Cardiac fibroblast (primary cell): ENCODE measurements around the gene TRIM7.
"Not testable (repeated sequence)": the region's sequence is repeated elsewhere in the genome, so short reads cannot be mapped to it uniquely, and the experiment has no call there.

Source experiments
- DNase-seq, 2 donors: peaks; one replicate each; pipeline versions ENCODE4 v3.0.0 to v3.0.0-alpha.2; 2010; ENCODE audit warnings: low read depth in 2 of 2
- H3K4me3 ChIP-seq, 2 donors: replicated peaks in 1 of 2; 1 replicate in 1 of 2; 2 replicates in 1 of 2; pipeline ENCODE4 v1.5.1; 2011; ENCODE audit warnings: low read depth in 2 of 2, low read length in 2 of 2, mild to moderate bottlenecking in 2 of 2, moderate library complexity in 1 of 2
- TF ChIP-seq, protein P1 (sequence below): IDR thresholded peaks from one replicate; pipeline ENCODE4 v1.5.1; 2011; ENCODE audit warnings: low read depth, mild to moderate bottlenecking, low read length, inconsistent platforms

The TRIM7 gene

DNA sequence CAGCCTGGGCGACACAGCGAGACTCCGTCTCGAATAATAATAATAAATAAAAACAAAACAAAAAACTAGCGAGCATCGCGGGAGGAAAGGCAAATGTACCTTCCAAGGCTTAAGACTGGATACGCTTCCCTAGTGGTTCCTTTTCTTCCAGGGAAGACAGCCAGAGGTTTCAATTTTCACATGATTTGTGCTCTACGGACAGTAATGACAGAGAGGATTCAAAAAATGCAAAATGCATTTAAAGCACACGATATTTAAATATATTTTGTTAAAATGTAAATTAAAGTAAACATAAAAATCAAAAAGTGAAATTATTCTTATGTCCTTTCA is 13.8 kb upstream of the TRIM7 start:
- TF ChIP-seq, protein P1, sequence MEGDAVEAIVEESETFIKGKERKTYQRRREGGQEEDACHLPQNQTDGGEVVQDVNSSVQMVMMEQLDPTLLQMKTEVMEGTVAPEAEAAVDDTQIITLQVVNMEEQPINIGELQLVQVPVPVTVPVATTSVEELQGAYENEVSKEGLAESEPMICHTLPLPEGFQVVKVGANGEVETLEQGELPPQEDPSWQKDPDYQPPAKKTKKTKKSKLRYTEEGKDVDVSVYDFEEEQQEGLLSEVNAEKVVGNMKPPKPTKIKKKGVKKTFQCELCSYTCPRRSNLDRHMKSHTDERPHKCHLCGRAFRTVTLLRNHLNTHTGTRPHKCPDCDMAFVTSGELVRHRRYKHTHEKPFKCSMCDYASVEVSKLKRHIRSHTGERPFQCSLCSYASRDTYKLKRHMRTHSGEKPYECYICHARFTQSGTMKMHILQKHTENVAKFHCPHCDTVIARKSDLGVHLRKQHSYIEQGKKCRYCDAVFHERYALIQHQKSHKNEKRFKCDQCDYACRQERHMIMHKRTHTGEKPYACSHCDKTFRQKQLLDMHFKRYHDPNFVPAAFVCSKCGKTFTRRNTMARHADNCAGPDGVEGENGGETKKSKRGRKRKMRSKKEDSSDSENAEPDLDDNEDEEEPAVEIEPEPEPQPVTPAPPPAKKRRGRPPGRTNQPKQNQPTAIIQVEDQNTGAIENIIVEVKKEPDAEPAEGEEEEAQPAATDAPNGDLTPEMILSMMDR: no peak
- peak in 1 of 2 donors; percentile 38 for DNase-seq
- peak overlapping the region; percentile 21 to 33 for H3K4me3 ChIP-seq

DNA sequence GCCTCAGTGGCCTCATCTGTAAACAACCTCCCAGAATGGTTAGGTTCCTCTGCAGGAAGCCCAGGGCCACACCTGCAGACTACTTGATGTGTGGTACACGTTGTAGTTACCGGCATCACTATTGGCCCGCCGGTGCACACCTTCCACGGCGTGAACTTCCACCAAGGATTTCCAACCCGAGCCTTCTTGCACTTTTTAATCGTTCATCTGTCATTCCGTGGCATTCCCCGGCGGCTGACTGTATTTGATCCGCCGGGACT is 12.7 kb upstream of the TRIM7 start:
- H3K4me3 ChIP-seq: peak overlapping the region; percentile 39 to 46
- TF ChIP-seq, protein P1: no peak
- no peak for DNase-seq

DNA sequence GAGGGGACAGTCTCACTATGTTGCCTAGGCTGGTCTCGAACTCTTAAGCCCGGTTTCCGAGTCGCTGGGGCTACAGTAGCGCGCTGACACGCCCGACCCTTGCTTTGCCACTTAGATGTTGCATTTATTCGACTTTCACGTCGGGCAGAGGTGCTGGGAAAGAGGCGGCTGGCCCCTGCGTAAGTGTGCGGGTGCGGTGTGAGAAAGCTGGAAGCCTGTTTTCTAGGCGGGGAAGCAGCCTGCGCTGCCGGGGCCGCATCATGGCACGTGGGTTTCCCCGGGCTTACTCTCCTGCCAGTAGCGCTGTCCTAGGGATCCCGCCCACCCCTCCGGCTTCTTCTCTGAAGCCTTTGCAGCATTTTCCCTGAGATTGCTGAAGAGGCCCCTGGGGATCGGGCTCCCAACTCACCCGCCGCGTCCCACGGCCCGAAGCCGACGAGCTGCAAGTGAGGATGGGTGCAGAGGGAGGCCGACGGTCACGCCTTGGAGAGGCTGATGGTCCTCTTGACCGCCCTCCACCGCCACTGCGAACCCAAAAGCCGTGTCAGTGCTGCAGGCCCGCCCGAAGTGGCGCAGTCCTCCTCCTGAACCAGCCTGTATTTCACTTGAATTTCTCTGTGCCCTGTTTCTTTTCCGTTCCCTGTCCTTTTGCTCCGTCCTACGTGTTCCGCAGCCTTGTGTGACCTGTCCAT is 12.3 kb upstream of the TRIM7 start:
- TF ChIP-seq, protein P1: no peak
- peak overlapping the region; percentile 39 to 46 for H3K4me3 ChIP-seq
- peak; percentile 56 to 62 for DNase-seq

DNA sequence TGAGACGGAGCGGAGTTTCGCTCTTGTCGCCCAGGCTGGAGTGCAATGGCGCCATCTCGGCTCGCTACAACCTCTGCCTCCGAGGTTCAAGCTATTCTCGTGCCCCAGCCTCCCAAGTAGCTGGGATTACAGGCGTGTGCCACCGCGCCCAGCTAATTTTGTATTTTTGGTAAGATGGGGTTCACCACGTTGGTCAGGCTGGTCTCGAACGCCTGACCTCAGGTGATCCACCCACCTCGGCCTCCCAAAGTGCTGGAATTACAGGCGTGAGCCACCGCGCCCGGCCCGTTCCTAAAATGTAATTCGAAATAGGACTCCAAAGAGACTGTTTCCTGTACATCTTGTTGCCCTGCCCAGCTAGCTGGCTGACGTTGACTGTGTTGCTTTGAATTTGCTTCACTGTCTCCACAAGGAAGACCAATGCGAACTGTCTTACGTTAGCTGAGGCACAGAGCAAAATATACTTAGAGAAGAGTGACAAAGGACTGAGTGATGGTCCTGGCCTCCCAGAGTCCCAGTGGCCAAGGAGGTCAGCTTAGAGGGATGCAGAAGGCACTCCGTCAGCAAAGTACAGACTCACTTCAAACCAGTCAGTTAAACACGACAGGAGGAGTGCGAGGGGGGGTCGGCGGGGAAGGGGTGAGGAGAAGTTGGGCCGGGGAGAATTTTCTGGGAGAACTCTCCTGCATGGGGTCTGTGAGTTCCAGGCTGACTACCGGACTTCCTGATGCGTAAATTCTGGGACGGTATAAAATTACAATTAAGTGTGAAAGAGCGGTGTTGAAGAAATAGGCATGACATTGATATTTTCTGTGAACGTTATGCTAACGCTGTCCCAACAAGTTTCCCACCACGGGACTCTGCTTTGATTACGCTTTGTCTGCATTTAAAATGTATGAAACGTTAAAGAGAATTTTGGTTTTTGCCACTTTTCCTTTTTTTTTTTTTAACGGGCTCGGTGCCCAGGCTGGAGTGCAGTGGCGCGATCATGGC is 11.3 kb upstream of the TRIM7 start:
- TF ChIP-seq, protein P1: no peak
- no peak for DNase-seq
- H3K4me3 ChIP-seq: peak overlapping the region; percentile 8 to 21

DNA sequence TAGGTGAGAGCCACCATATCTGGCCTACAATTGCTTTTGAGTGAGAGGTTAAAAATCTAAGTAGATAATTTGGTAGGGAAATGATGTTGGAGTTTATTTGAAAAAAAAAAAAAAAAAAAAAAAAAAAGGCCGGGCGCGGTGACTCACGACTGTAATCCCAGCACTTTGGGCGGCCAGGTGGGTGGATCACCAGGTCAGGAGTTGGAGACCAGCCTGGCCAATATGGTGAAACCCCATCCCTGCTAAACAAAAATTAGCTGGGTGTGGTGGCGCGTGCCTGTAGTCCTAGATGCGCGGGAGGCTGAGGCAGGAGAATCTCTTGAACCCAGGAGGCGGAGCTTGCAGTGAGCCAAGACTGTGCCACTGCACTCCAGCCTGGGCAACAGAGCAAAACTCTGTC is 9.3 kb upstream of the TRIM7 start:
- not testable (repeated sequence) for DNase-seq

DNA sequence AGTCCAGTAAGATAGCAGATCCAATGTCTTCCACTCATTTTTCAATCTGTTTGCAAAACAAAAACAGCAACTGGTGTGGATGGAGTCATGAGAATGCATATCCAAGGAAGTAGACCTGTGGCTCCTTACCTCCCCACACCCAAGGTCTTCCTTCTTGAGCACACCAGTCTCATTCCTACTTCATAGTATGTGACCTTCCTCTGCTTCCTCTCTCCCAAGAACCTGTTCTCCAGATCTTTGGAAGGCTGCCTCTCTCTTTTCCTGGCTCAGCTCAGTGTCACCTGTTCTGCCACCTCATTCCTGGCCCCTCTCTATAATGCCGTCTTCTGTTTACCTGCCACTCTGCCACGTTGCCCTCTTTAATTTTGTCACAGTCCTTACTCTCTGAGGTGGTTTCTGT is 7.9 kb upstream of the TRIM7 start:
- no peak overlapping the region for H3K4me3 ChIP-seq
- DNase-seq: no peak
- TF ChIP-seq, protein P1: no peak

More for the DNA sequence above, 9.3 kb upstream of the TRIM7 start:
- not testable (repeated sequence) for H3K4me3 ChIP-seq

DNA sequence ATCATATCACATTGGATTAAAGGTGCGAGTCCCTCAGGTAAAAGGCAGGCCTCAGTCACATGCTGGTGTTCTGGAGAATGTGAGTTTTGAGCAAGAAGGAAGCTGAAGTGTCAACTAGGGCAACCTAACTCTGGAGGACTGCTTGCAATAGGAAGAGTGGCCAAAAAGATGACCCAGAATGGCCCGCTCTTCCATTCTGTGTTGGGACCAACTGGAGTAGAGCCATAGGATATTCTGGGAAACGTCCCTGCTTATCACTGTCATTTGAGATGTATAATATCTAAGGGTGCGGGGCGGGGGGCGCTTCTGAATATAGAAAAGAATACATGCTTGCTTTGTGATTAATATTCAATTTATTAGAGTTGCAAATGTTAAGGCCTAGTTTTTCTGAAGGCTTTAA is 7.1 kb upstream of the TRIM7 start:
- DNase-seq: no peak
- TF ChIP-seq, protein P1: no peak
- no peak overlapping the region for H3K4me3 ChIP-seq
